Spinal cord (tissue), 10 donors: ENCODE results near the gene ENDOD1. TPM values are rescaled to one million over a fixed set of nuclear protein-coding genes. Genes with fewer than 3 reads are reported as not detected.
"Not testable (repeated sequence)": the region's sequence is repeated elsewhere in the genome, so short reads cannot be mapped to it uniquely, and the experiment has no call there.

Source experiments
- DNase-seq, 6 donors: peaks; one replicate each; pipeline versions ENCODE4 v3.0.0 to v3.0.0-alpha.2; 2013 to 2015; ENCODE audit warnings: low spot score in 6 of 6, low read depth in 4 of 6
- H3K27ac ChIP-seq: one replicate; pipeline ENCODE4 v1.5.1; 2013; ENCODE audit warnings: low read depth, low read length, control low read depth
- H3K27me3 ChIP-seq: one replicate; pipeline ENCODE4 v1.6.1; 2013; ENCODE audit warnings: low read length; ENCODE audit not compliant: control insufficient read depth, insufficient read depth
- H3K36me3 ChIP-seq: one replicate; pipeline ENCODE4 v1.6.1; 2013; ENCODE audit warnings: low read length; ENCODE audit not compliant: control insufficient read depth, insufficient read depth
- H3K4me1 ChIP-seq: one replicate; pipeline ENCODE4 v1.6.1; 2013; ENCODE audit warnings: low read length; ENCODE audit not compliant: control insufficient read depth, insufficient read depth
- H3K4me3 ChIP-seq: one replicate; pipeline ENCODE4 v1.5.1; 2013; ENCODE audit warnings: low read depth, low read length, control low read depth
- H3K9me3 ChIP-seq: one replicate; pipeline ENCODE4 v1.6.1; 2013; ENCODE audit warnings: low read length; ENCODE audit not compliant: control insufficient read depth, insufficient read depth
- WGBS: methylation state at CpG from one replicate; pipeline ENCODE4 v1.1.5; 2013; ENCODE audit warnings: missing lambda C conversion rate; ENCODE audit not compliant: insufficient coverage; 5-methylcytosine and 5-hydroxymethylcytosine counted together
- polyA plus RNA-seq, 2 donors: library from polyadenylated mRNA; unstranded; fragments of 120-200 nt; gene quantifications; one replicate each; pipeline ENCODE4 v1.2.1, GENCODE V29; 2013; ENCODE audit not compliant: insufficient read length in 2 of 2
- total RNA-seq, 2 donors: library from RNA; depleted of rRNA in 1 of 2; stranded (reverse); fragments of 120-200 nt in 1 of 2; fragments of >200 nt in 1 of 2; gene quantifications; one replicate each; pipeline versions ENCODE4 v1.2.3 to v1.2.4, GENCODE V29; 2013 to 2014
- donor health status: healthy.

ENDOD1 gene
- total and polyA plus RNA-seq, 4 donors, result 41.2 to 109 (median 50.7) TPM

DNA sequence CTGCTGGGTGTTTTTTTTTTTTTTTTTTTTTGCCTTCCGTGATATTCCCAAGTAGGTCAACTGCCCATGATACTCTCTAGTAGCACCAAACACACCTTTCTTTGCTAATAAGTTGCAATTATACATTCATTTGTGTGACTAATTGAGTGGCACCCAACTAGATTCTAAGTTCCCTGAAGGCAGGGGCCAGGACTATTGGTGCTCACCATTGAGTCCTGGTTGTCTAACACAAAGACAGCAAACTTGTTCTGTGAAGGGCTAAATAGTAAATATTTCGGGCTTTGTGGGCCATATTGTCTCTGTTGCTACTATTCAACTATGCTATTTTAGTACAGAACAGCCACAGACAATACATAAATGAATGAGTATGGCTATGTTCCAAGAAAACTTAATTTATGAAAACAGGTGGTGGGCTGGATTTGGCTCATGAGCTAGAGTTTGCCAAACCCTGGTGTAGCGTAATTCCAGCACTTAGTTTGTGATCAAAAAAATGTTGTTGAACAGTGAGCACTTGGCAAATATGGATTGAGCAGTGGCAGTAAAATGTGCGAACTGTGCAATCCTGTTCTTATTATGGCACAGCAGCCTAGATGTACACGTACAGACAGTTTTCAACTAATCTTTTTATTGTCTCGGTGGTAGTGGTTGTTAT, 11.3 kb downstream of the ENDOD1 start:
- 67% methylated on average over 1 of the region's 6 CpGs for WGBS
- DNase-seq, result peak in 1 of 6 donors; percentile 15
- Histone ChIP-seq H3K36me3 (no peaks in the 10 kb centered on the region), H3K27me3 (no peaks in the 10 kb centered on the region), H3K9me3 (no peaks in the 10 kb centered on the region), H3K4me1 (no peaks in the 10 kb centered on the region), H3K4me3 (no peak overlapping the region), H3K27ac (no peak overlapping the region)

DNA sequence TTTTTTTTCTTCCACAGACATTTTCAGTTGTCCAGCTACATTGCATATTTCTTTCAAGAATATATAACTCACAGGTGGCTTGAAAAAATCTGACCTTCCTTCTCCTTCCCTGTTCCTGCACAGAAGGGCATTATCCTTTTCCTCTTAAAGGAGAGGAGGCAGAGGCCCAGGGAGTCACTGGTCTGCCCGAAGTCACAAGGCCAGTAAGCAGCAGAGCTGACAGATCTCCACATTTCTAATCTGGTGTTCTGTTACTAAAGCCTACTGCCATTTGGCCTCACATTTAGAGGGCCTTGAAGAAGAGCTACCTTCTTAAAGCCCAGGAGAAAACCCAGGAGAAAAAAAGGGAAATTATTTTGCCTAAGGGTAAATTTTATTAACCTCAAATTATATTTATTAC, 12.3 kb downstream of the ENDOD1 start:
- Histone ChIP-seq H3K4me1 (no peaks in the 10 kb centered on the region), H3K4me3 (no peak overlapping the region), H3K36me3 (no peaks in the 10 kb centered on the region), H3K27ac (no peak overlapping the region), H3K27me3 (no peaks in the 10 kb centered on the region), H3K9me3 (no peaks in the 10 kb centered on the region)
- no peak for DNase-seq
- WGBS, result no CpG with 5 or more reads among the region's 1 CpG

DNA sequence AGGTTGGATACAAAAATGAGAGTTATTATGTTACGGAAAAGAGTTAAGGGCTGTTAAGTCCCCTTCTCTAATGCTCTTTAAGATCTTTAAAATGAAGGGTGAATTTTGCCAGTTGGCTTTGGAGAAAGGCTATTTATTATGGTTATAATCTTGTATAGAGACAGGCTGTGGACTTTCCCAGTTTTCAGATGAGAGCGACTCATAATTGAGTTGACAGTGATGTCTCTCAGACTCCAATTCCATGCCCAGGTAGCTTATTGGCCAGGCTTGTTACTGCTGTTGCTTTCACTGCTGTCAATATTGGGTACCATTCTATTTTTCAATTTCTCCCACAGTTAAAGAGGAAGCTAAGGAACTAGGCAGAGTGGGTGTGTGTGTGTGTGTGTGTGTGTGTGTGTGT, 13.1 kb downstream of the ENDOD1 start:
- H3K4me1 ChIP-seq, result peaks cover 4% of the 10 kb centered on the region
- no peaks in the 10 kb centered on the region for H3K27me3 ChIP-seq
- H3K4me3 ChIP-seq, result no peak overlapping the region
- no peaks in the 10 kb centered on the region for H3K9me3 ChIP-seq
- DNase-seq, result no peak
- no peaks in the 10 kb centered on the region for H3K36me3 ChIP-seq
- no CpG with 5 or more reads among the region's 2 CpGs for WGBS
- H3K27ac ChIP-seq, result no peak overlapping the region

GRCh38 chr11:95103701-95104100, 14.1 kb downstream of the ENDOD1 start:
- peaks cover 13% of the 10 kb centered on the region for H3K4me1 ChIP-seq
- H3K27me3 ChIP-seq, result no peaks in the 10 kb centered on the region
- no peaks in the 10 kb centered on the region for H3K36me3 ChIP-seq
- no peaks in the 10 kb centered on the region for H3K9me3 ChIP-seq
- WGBS, result 72% methylated on average over 2 of the region's 5 CpGs
- no peak overlapping the region for H3K4me3 ChIP-seq
- no peak overlapping the region for H3K27ac ChIP-seq
- DNase-seq, result no peak

DNA sequence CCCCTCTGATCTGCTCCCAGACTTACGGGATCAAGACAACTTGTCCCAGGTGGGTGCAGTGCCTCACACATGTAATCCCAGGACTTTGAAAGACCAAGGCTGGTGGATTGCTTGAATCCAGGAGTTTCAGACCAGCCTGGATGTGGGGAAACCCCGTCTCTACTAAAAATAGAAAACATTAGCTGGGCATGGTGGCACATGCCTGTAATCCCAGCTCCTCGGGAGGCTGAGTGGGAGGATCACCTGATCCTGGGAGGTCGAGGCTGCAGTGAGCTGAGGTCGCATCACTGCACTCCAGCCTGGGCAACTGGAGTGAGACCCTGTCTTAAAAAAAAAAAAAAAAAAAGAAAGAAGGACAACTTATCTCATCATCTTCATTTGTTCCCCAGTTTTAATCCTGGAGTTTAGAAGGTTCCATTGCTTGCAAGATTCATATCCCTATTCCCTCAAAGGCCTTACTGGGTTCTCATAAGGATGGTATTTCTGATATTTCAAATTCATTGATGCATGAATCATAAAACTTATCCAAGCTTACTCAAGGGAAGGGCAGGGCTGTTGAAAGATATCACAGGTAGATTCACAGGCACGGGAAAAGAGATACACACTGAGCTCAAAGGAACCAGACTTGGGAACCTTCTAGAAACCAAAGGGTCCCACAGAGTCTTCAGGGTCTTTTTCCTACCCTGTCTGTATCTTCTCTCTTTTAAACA, 14.6 kb downstream of the ENDOD1 start:
- no peaks in the 10 kb centered on the region for H3K36me3 ChIP-seq
- H3K4me3 ChIP-seq, result no peak overlapping the region
- DNase-seq, result no peak
- H3K4me1 ChIP-seq, result peaks cover 15% of the 10 kb centered on the region
- H3K27ac ChIP-seq, result no peak overlapping the region
- H3K9me3 ChIP-seq, result no peaks in the 10 kb centered on the region
- H3K27me3 ChIP-seq, result no peaks in the 10 kb centered on the region
- 85% methylated on average over 4 of the region's 6 CpGs for WGBS

GRCh38 chr11:95104856-95105255, 15.2 kb downstream of the ENDOD1 start:
- Histone ChIP-seq H3K27me3 (no peaks in the 10 kb centered on the region), H3K9me3 (no peaks in the 10 kb centered on the region), H3K27ac (no peak overlapping the region), H3K4me3 (no peak overlapping the region), H3K36me3 (peaks cover 5% of the 10 kb centered on the region), H3K4me1 (peaks cover 21% of the 10 kb centered on the region)
- peak in 1 of 6 donors; percentile 26 for DNase-seq
- WGBS, result 56% methylated on average over 2 of the region's 3 CpGs

- Histone ChIP-seq H3K27me3 (no peaks in the 10 kb centered on the region), H3K27ac (peak overlapping the region; percentile 71), H3K36me3 (peaks cover 5% of the 10 kb centered on the region), H3K4me1 (peaks cover 23% of the 10 kb centered on the region), H3K4me3 (no peak overlapping the region), H3K9me3 (no peaks in the 10 kb centered on the region)
- WGBS, result 40% methylated on average over 1 of the region's 9 CpGs
- peak in 5 of 6 donors; percentile 15 to 78 (median 36) for DNase-seq
Measured at GRCh38 chr11:95108159-95108611, 18.5 kb downstream of the ENDOD1 start.

DNA sequence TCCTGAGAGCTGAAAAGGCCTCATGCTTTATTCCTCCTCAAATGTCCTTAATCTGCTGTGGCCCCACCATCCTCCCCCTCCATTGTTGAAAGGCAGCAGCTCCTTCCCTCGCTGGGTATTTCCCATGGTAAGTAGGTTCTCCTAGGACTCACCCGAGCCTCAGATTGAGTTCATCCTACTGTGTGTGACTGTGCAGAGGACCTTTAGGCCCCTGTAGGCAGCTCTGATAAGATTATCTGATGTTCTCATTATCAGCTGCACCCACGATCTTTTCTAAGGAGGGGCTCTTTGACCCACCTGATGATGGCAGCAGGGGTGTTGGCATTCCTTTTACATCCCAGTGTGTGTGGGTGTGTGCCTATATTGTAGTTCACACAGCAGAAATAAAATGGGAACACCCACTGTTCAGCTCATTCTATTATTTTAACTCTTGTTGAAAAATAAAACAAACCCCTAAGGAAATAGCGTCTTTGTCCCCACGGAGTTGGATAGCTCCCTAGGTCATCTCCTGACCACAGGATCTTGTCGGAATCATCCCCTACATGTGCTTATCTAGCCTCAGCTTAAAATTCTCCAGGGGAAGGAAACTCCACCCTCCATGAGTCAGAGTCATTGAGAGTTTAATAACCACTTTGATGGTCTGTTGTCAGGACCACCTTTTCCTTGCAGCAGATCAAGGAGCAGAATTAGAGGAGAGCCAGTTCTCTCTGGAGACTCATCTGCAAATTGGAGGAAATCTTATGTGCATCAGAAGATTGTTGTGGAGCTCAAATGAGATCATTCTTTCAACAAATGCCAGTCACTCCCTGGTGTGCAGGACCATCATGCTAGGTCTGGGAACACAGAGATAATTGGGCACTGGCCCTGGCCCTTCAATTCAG, 19.3 kb downstream of the ENDOD1 start:
- WGBS, result 30% methylated on average over 2 of the region's 6 CpGs
- Histone ChIP-seq H3K4me1 (peaks cover 23% of the 10 kb centered on the region), H3K9me3 (no peaks in the 10 kb centered on the region), H3K36me3 (peaks cover 5% of the 10 kb centered on the region), H3K27ac (peak overlapping the region; percentile 71), H3K27me3 (no peaks in the 10 kb centered on the region), H3K4me3 (no peak overlapping the region)
- DNase-seq, result peak in 2 of 6 donors; percentile 31 to 35

DNA sequence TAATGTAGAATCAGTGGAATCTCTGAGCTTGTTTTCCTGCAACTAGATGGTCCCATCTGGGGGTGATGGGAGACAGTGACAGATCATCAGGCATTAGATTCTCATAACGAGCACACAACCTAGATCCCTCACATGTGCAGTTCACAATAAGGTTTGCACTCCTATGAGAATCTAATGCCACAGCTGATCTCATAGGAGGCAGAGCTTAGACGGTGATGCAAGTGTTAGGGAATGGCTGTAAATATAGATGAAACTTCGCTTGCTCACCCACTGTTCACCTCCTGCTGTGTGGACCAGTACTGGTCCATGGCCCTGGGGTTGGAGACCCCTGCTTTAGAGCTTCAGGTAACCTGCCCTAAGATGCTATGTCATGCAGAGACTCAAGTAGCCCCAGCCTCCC, 21.8 kb downstream of the ENDOD1 start:
- not testable (repeated sequence) for H3K27ac ChIP-seq, H3K27me3 ChIP-seq, H3K9me3 ChIP-seq, H3K36me3 ChIP-seq, DNase-seq, H3K4me3 ChIP-seq
- WGBS, result no CpG with 5 or more reads among the region's 3 CpGs
- H3K4me1 ChIP-seq, result peaks cover 23% of the 10 kb centered on the region
